Breast epithelium (tissue), 3 donors: ENCODE measurements around the gene MARCHF9.

Experiments
- CTCF ChIP-seq, 3 donors: fragments of 450-650 bp; IDR thresholded peaks; one replicate each; pipeline ENCODE4 v1.5.1; 2016 to 2017; ENCODE audit warnings: antibody characterized with exemption in 3 of 3, mild to moderate bottlenecking in 3 of 3, moderate library complexity in 3 of 3
- POLR2AphosphoS5 ChIP-seq, 3 donors: sonication (generic); formaldehyde crosslinking; IDR thresholded peaks; one replicate each; pipeline ENCODE4 v1.6.1; 2017; ENCODE audit warnings: antibody characterized with exemption in 3 of 3

GRCh38 chr12:57802607-57803006, 47.7 kb downstream of the MARCHF9 start:
- TF ChIP-seq CTCF (IDR thresholded peaks at IDR 0.05) (no peak), POLR2AphosphoS5 (IDR thresholded peaks at IDR 0.05) (no peak)
